GM12878 (cell line): ENCODE measurements around the gene DTWD2. TPM values are rescaled to one million over a fixed set of nuclear protein-coding genes. Genes with fewer than 3 reads are reported as not detected.

ENCODE experiments used
- ATAC-seq: fragments of 200-7000 bp; cut with Tn5 transposase; 3 replicates; pipeline ENCODE4 v1.9.1; 2020; ENCODE audit warnings: mild to moderate bottlenecking, moderate library complexity
- BruUV-seq: library from RNA; stranded (reverse); fragments of 400-500 nt; replicated peaks from 2 replicates; lab custom pipeline; 2021; lab: Mats Ljungman, UMichigan
- CTCF ChIA-PET: fragments of 300-600 bp; sonication (Branson Sonifier 250); formaldehyde crosslinking; extraction: SDS; loops from one replicate; lab custom pipeline; 2021; ENCODE audit warnings: inconsistent platforms; lab: Yijun Ruan, JAX
- POLR2A ChIA-PET: fragments of 350-600 bp; formaldehyde crosslinking; extraction: SDS; loops from one replicate; lab custom pipeline; 2021; ENCODE audit warnings: inconsistent platforms; lab: Charles Lee
- RAD21 ChIA-PET: fragments of 300-600 bp; sonication (Branson Sonifier 250); formaldehyde crosslinking; loops from one replicate; lab custom pipeline; 2023; ENCODE audit warnings: antibody characterized with exemption; ENCODE audit not compliant: unreplicated experiment; lab: Charles Lee
- SMC1A ChIA-PET: fragments of 300-600 bp; sonication (Branson Sonifier 250); formaldehyde crosslinking; loops from one replicate; lab custom pipeline; 2023; ENCODE audit not compliant: unreplicated experiment, uncharacterized antibody; lab: Charles Lee
- DNase-seq: peaks from one replicate; pipeline ENCODE4 v3.0.0-alpha.2; 2011; ENCODE audit warnings: low read depth, low spot score
- FAIRE-seq: peaks from 3 replicates; lab custom pipeline; 2011; peaks lifted over from hg19 to GRCh38; lab: Jason Lieb, UNC
- H2AFZ ChIP-seq: 2 replicates; pipeline ENCODE4 v1.6.0; 2011; ENCODE audit warnings: low read depth, low read length, control low read depth; ENCODE audit not compliant: control insufficient read depth
- H3K27ac ChIP-seq: 2 replicates; pipeline ENCODE4 v1.5.1; 2011; ENCODE audit warnings: control low read depth; ENCODE audit not compliant: control insufficient read depth, insufficient read depth
- H3K27me3 ChIP-seq, 2 experiments: replicated peaks in 1 of 2; 2 replicates each; pipeline versions ENCODE4 v1.6.0 to v1.6.1; 2011; ENCODE audit warnings: low read length in 1 of 2; ENCODE audit not compliant: control insufficient read depth in 2 of 2, insufficient read depth in 2 of 2
- H3K36me3 ChIP-seq, 2 experiments: 2 replicates each; pipeline ENCODE4 v1.5.1; 2011; ENCODE audit warnings: low read length in 1 of 2; ENCODE audit not compliant: control insufficient read depth in 2 of 2, insufficient read depth in 2 of 2
- H3K4me1 ChIP-seq: 2 replicates; pipeline ENCODE4 v1.6.1; 2011; ENCODE audit warnings: mild to moderate bottlenecking, low read length, moderate library complexity, mixed read lengths; ENCODE audit not compliant: control insufficient read depth, insufficient read depth
- H3K4me2 ChIP-seq: 2 replicates; pipeline ENCODE4 v1.6.0; 2011; ENCODE audit warnings: control low read depth; ENCODE audit not compliant: control insufficient read depth, insufficient read depth
- H3K4me3 ChIP-seq: fragments of 200-600 bp; sonication (generic); 2 replicates; pipeline ENCODE4 v1.5.1; 2016
- H3K79me2 ChIP-seq: 2 replicates; pipeline ENCODE4 v1.6.0; 2011; ENCODE audit warnings: low read length; ENCODE audit not compliant: control insufficient read depth, insufficient read depth
- H3K9ac ChIP-seq: 2 replicates; pipeline ENCODE4 v1.8.0; 2011; ENCODE audit warnings: low read length, control low read depth, mixed read lengths; ENCODE audit not compliant: control insufficient read depth, insufficient read depth
- H3K9me3 ChIP-seq: replicated peaks from 3 replicates; pipeline ENCODE4 v1.5.1; 2011; ENCODE audit warnings: mild to moderate bottlenecking, low read length; ENCODE audit not compliant: control insufficient read depth, insufficient read depth
- H4K20me1 ChIP-seq: 2 replicates; pipeline ENCODE4 v1.6.0; 2011; ENCODE audit not compliant: control insufficient read depth, insufficient read depth
- BMI1 ChIP-seq: fragments of 450-650 bp; IDR thresholded peaks from 2 replicates; pipeline ENCODE4 v1.6.1; 2016; ENCODE audit warnings: mild to moderate bottlenecking, moderate library complexity, borderline replicate concordance
- CREM ChIP-seq: IDR thresholded peaks from 2 replicates; pipeline ENCODE4 v1.6.1; 2014; ENCODE audit warnings: antibody characterized with exemption, low read depth
- FOXM1 ChIP-seq: IDR thresholded peaks from 2 replicates; pipeline ENCODE4 v1.6.1; 2012; ENCODE audit warnings: low read depth, mild to moderate bottlenecking, inconsistent platforms, low read length, moderate library complexity
- MXI1 ChIP-seq: fragments of 150-350 bp; IDR thresholded peaks from 2 replicates; pipeline ENCODE4 v1.6.1; 2011; ENCODE audit warnings: low read depth, mild to moderate bottlenecking, inconsistent platforms, low read length, improper control_type of control experiment
- NFIC ChIP-seq: IDR thresholded peaks from 2 replicates; pipeline ENCODE4 v1.6.1; 2012; ENCODE audit warnings: low read depth, mild to moderate bottlenecking, inconsistent platforms, low read length, moderate library complexity
- RCOR1 ChIP-seq: conservative IDR thresholded peaks from 2 replicates; pipeline ENCODE4 v1.6.1; 2012; ENCODE audit warnings: low read depth, low read length, improper control_type of control experiment
- SUPT20H ChIP-seq: IDR thresholded peaks from 2 replicates; pipeline ENCODE4 v1.6.1; 2011; ENCODE audit warnings: low read depth, mild to moderate bottlenecking, low read length, moderate library complexity, borderline replicate concordance; ENCODE audit not compliant: control insufficient read depth
- in situ Hi-C: fragments of 300-500 bp; cut with MboI; formaldehyde crosslinking; loops from 9 replicates; pipeline ENCODE4 v1.14.3; 2018; ENCODE audit warnings: mixed read lengths
- intact Hi-C: fragments of 100-400 bp; cut with micrococcal nuclease; formaldehyde crosslinking; loops from one replicate; pipeline ENCODE4 v1.14.2; 2022; ENCODE audit not compliant: unreplicated experiment
- polyA plus RNA-seq, 11 experiments: library from polyadenylated mRNA; depleted of rRNA in 4 of 11; unstranded in 6 of 11; stranded (reverse) in 5 of 11; fragments of >200 nt; fragmentation: Nextera tagmentation in 4 of 11; fragmentation: Illumina TruSeq in 1 of 11; extraction: Ambion mirVana in 4 of 11; extraction: Trizol in 1 of 11; gene quantifications; 1 replicate in 1 of 11; 2 replicates in 10 of 11; pipeline versions ENCODE4 v1.2.1 to v1.2.3, GENCODE V29; 2011 to 2016; ENCODE audit warnings: inconsistent platforms in 2 of 11, missing spikeins in 2 of 11, low read depth in 1 of 11
- total RNA-seq, 4 experiments: library from RNA; depleted of rRNA in 3 of 4; stranded (reverse); fragments of >200 nt in 3 of 4; fragmentation: Illumina TruSeq in 1 of 4; extraction: Trizol in 1 of 4; gene quantifications; 2 replicates each; pipeline versions ENCODE4 v1.2.1 to v1.2.3, GENCODE V29; 2013 to 2021
- TF ChIP-seq, protein P1 (sequence below): fragments of 450-650 bp; IDR thresholded peaks from 2 replicates; pipeline ENCODE4 v1.6.1; 2017; ENCODE audit warnings: borderline replicate concordance
- TF ChIP-seq, protein P2 (sequence below): fragments of 450-650 bp; IDR thresholded peaks from 2 replicates; pipeline ENCODE4 v1.6.1; 2016; ENCODE audit warnings: mild to moderate bottlenecking
- TF ChIP-seq, protein P3 (sequence below): IDR thresholded peaks from 2 replicates; pipeline ENCODE4 v1.6.1; 2011; ENCODE audit warnings: borderline replicate concordance, low read depth, mild to moderate bottlenecking, moderate library complexity, mixed read lengths, low read length; ENCODE audit not compliant: insufficient read depth; ENCODE audit errors: extremely low read length

DTWD2 gene
- total and polyA plus RNA-seq, 10 of the 15 experiments (the other 5 are each of a cell fraction or from before 2014, with no cell fraction given): 0.93 to 8.4 (median 5.1) TPM

DNA sequence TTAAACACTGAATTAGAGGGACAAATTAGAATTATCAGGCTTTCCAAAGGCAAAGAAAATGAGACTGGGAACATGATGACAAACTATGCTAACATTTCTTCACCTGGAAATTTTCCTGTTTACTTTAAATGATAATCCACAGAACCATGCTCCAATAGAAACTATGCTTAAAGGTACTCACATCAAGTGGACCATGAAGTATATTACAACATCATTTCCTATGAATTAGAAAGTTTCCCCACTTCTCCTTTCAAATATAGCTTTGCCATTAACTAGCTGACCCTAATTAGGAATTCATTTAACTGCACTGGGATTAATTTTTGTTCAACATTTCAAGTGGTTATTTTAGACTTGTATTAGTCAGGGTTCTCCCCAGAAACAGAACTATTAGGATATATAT, 81.4 kb downstream of the DTWD2 start:
- Histone ChIP-seq H4K20me1 (no peaks in the 10 kb centered on the region), H3K4me3 (no peak overlapping the region), H3K36me3 (no peaks in the 10 kb centered on the region), H3K9me3 (no peaks in the 10 kb centered on the region), H3K4me2 (no peak overlapping the region), H3K27ac (no peak overlapping the region), H2AFZ (no peak overlapping the region), H3K27me3 (no peaks in the 10 kb centered on the region), H3K9ac (no peak overlapping the region), H3K79me2 (no peaks in the 10 kb centered on the region), H3K4me1 (no peaks in the 10 kb centered on the region)
- RAD21 ChIA-PET: no interaction called here
- POLR2A ChIA-PET: no interaction called here
- DNase-seq (no peak), ATAC-seq (no peak), FAIRE-seq (peak; percentile 52)
- intact Hi-C loops (no loop called here), in situ Hi-C loops (no loop called here)
- TF ChIP-seq FOXM1 (no peak), BMI1 (no peak), MXI1 (no peak), RCOR1 (no peak), NFIC (no peak), SUPT20H (no peak), CREM (no peak)
- TF ChIP-seq, protein P1, sequence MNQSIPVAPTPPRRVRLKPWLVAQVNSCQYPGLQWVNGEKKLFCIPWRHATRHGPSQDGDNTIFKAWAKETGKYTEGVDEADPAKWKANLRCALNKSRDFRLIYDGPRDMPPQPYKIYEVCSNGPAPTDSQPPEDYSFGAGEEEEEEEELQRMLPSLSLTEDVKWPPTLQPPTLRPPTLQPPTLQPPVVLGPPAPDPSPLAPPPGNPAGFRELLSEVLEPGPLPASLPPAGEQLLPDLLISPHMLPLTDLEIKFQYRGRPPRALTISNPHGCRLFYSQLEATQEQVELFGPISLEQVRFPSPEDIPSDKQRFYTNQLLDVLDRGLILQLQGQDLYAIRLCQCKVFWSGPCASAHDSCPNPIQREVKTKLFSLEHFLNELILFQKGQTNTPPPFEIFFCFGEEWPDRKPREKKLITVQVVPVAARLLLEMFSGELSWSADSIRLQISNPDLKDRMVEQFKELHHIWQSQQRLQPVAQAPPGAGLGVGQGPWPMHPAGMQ: no peak
- TF ChIP-seq, protein P2, sequence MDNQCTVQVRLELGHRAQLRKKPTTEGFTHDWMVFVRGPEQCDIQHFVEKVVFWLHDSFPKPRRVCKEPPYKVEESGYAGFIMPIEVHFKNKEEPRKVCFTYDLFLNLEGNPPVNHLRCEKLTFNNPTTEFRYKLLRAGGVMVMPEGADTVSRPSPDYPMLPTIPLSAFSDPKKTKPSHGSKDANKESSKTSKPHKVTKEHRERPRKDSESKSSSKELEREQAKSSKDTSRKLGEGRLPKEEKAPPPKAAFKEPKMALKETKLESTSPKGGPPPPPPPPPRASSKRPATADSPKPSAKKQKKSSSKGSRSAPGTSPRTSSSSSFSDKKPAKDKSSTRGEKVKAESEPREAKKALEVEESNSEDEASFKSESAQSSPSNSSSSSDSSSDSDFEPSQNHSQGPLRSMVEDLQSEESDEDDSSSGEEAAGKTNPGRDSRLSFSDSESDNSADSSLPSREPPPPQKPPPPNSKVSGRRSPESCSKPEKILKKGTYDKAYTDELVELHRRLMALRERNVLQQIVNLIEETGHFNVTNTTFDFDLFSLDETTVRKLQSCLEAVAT: no peak
- TF ChIP-seq, protein P3, sequence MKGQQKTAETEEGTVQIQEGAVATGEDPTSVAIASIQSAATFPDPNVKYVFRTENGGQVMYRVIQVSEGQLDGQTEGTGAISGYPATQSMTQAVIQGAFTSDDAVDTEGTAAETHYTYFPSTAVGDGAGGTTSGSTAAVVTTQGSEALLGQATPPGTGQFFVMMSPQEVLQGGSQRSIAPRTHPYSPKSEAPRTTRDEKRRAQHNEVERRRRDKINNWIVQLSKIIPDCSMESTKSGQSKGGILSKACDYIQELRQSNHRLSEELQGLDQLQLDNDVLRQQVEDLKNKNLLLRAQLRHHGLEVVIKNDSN: no peak
- SMC1A ChIA-PET: no interaction called here
- no TSS peak for BruUV-seq
- CTCF ChIA-PET: no interaction called here
